NCI-H2107 (cell line): Measurements from ENCODE around the gene ESYT1.

ENCODE experiments used
- DNase-seq: peaks from one replicate; lab custom pipeline; 2025; lab: John Stamatoyannopoulos, UW

ESYT1 gene

DNA sequence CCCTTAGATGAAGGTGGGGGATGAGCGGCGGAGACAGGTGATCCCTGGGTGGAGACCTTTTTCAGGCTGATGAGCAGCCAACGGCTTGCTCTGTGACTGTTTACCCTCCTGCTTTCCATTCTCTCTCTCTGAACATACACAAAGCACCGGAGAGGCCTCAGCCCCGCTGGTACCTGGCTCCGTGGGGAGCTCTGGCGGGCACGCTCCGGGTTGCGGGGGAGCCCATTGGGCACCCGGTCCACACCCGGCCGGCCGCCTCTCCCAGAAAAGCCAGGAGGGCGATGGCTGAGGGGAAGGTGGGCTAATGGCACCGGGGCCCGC lies 60.7 kb downstream of the ESYT1 start:
- DNase-seq, result no peak

DNA sequence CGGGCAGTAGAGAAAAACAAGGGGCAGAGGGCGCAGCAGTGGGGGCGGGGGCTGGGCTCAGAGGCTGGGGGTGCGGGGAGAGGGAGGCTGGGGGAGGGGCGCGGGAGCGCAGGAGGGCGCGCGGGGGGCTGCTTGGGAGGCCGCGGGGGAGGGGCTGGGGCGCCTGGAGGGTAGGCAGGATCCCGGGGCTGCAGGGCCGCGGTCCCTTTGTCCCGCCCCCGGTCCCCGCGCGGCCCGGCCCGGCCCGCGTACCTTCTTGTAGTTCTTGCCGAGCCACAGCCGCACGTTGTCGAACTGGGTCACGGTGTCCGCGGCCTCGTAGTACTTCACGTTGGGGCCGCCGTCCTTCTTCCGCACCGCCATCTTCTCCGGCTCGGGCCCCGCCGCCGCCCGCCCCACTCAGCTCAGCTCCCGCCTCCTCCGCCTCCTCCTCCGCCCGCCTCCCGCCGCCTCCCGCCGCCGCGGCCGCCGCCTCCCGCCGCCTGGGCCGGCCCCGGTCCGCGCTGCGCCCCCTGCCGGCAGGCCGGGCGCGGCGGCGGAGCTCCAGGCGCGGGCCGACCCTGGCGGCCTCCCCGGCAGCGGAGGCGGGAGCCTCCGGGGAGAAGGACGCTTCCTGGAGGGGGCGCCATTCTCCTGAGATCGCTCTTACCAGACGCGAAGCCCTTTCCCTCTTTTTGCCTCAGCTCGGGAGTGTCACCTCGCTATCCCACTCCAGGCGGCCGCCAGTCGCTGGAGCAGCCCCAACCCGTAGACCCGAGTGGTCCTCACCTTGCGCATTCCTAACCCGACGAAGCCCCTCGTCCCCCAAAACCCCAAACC lies 61.2 kb downstream of the ESYT1 start, which contains the start of gene SMARCC2:
SMARCC2 (minus strand) TSS at position 385 of the 819 bp plus-strand sequence; CDS start at position 363, 22 bp downstream.
- DNase-seq, result peak; percentile 89

DNA sequence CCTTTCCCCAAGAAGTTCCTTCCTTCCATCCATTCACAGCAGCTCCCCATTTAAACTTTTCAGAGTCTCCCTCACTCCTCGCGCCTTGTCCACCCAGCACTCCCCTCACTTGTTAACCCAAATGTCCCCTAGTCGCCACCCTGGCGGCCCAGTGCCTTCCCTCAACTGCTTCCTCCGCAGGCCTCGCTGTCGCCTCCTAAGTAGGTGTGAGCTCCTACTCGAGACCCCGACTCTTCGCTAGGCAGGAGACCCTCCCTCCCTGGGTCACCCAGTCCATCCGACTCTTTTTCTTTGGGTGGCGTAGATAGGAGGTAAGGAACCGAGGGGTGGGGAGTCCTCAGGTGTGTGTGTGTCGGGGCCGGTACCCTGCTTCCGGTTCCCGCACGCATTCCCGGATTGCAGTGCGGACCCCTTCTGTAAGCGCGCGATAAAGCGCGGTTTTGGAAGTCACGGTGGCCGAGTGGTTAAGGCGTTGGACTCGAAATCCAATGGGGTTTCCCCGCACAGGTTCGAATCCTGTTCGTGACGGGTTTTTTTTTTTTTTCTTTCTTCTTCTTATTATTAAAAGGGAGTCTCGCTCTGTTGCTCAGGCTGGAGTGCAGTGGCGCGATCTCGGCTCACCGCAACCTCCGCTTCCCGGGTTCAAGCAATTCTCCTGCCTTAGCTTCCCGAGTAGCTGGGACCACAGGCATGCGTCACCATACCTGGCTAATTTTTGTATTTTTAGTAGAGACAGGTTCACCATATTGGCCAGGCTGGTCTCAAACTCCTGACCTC lies 62.0 kb downstream of the ESYT1 start:
- peak; percentile 83 for DNase-seq

DNA sequence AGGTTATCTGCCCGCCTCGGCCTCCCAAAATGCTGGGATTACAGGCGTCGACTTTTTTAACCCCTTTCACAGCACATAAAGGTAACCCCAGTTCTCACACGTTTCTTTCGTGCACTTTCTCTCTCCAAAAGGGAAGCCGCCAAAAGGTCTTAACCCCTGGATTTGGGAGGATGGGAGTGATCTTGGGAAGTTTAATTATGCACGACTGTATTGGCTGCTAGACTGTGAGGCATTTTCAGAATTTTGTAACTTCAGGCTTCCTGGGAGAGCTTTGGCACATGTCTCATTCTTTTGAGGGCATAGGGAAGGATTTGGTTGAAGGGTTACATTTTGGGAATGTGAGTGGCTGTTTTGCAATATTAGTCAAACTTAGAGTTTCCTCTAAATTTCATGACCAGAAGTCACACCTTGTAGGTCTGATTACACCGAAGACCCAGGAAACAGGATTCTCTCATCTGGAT lies 62.7 kb downstream of the ESYT1 start:
- DNase-seq, result no peak

DNA sequence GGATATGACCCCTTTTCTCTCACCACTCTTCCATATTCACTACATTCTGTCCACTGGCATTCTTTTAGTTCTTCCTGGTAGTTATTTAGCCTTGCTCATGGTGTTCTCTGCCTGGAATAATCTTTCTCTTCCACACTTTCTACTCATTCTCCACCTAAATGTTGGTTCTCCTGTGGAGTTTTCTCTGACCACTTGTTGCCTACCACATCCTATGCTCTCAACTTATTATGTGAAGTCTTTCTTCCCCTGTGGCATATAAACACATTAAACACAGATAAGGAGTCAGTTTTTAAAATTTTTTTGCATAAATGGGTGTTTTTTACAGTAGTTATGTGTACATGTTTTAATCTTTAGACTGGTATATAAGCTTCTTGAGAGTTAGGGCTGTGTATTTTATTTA lies 64.5 kb downstream of the ESYT1 start:
- DNase-seq, result no peak

DNA sequence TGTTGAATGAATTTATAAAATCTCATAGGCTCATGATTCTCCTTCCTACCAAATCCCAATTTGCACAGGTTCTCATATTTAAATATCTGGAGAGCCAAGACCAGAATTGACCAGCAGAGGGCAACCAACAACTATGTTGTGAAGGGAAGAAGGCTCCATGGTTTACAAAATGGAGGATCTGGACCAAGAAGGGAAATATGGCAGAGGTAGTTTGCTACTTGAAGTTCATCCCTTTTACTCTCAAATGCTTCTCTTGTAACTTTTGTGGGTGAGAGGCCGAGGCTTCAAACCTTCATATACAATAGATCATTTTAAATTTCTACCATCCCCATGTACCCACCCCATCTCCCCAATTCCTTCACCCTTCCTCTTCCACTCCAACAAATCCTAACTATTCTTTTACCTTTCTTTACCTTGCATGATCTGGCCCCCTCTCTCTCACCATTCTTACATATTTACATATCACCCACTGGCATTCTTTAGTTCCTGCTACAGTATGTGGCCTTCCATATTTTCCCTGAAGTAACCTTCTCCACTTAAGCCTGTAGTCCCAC lies 65.0 kb downstream of the ESYT1 start:
- peak; percentile 79 for DNase-seq
